Anterior cingulate cortex (tissue), 58 donors: ENCODE data around the gene ZBTB11.
A peak's percentile ranks its signal among the peaks of the same experiment; 100 is the strongest.
"Not testable (repeated sequence)": the region's sequence is repeated elsewhere in the genome, so short reads cannot be mapped to it uniquely, and the experiment has no call there.

ENCODE experiments used
- DNase-seq, 58 donors: peaks; one replicate each; lab custom pipeline; 2025; lab: John Stamatoyannopoulos, UW

The ZBTB11 gene

DNA sequence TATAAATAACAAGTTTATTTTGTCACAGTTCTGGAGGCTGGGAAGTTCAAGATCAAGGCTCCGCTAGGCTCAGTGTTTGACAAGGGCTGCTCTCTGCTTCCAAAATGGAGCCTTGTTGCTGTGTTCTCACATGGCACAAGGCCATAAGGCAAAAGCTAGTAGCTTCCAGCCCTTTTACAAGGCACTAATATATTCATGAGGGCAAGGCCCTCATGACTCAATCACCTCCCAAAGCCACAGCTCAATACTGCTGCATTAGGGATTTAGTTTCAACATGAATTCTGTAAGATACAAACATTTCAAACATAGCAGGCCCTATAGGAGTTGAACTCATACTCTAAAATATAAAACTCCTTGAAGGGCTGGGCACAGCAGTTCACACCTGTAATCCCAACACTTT, 30.2 kb downstream of the ZBTB11 start:
- DNase-seq, result no peak

DNA sequence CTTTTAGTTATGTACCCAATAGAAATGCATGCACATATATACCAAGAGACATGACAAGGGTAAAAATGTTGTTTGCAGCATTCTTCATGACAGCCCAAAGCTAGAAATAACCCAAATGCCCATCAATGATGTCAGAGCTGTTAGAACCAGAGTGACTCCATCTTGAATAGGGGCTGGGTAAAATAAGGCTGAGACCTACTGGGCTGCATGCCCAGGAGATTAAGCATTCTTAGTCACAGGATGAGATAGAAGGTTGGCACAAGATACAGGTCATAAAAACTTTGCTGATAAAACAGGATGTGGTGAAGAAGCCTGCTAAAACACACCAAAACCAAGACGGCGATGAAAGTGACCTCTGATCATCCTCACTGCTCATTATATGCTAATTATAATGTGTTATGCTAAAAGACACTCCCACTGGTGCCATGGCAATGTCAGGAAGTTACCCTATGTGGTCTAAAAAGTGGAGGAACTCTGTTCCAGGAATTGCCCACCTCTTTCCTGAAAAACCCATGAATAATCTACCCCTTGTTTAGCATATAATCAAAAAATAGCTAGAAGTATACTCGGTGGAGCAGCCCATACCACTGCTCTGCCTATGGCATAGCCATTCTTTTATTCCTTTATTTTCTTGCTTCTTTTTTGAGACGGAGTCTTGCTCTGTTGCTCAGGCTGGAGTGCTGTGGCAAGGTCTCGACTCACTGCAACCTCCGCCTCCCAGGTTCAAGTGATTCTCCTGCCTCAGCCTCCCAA, 32.9 kb downstream of the ZBTB11 start:
- peak in 2 of 58 donors; percentile 0 to 19 for DNase-seq

DNA sequence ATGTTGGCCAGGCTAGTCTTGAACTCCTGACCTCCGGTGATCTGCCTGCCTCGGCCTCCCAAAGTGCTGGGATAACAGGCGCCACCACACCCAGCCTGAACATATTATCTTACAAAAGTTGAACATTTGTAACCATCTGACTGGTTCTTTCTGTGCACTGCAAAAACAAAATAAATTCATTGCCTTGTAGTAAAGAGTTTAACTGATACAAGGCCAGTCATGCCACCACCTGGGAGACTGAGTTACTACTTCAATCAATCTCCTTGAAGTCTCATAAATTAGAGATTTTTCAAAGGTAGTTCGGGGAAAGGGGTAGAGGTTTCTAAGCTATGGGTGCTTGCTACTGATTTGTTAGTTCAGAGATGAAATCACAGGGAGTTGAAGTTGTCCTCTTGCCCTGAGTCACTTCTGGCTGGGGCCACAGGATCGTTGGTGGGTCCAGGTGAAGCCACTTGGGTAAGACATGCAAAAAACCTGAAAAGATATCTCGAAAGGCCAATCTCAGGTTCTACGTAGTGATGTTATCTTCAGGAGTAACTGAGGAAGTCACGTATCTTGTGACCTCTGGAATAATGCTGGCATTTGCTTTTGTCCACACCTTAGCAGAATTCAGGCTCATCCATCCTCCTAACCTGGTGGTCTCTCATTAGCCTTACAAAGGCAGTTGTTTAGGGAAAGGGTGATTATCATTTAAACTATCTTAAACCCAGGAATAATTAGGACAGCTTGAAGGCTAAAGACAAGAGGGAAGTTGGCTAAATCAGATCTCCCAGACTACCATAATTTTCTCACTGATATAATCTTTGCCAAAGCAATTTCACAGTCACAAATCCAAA, 33.7 kb downstream of the ZBTB11 start:
- no peak for DNase-seq

DNA sequence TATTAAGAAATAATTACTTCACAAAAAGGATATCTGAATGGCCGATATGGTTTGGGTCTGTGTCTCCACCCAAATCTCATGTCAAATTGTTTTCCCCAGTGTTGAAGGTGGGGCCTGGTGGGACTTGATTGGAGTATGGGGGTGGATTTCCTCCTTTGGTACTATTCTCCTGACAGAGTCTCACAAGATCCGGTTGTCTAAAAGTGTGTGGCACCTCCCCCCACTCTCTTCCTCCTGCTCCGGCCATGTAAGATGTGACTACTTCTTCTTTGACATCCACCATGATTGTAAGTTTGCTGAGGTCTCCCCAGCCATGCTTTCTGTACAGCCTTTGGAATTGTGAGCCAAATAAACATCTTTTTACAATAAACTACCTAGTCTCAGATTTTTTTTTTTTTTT, 34.5 kb downstream of the ZBTB11 start:
- no peak for DNase-seq

DNA sequence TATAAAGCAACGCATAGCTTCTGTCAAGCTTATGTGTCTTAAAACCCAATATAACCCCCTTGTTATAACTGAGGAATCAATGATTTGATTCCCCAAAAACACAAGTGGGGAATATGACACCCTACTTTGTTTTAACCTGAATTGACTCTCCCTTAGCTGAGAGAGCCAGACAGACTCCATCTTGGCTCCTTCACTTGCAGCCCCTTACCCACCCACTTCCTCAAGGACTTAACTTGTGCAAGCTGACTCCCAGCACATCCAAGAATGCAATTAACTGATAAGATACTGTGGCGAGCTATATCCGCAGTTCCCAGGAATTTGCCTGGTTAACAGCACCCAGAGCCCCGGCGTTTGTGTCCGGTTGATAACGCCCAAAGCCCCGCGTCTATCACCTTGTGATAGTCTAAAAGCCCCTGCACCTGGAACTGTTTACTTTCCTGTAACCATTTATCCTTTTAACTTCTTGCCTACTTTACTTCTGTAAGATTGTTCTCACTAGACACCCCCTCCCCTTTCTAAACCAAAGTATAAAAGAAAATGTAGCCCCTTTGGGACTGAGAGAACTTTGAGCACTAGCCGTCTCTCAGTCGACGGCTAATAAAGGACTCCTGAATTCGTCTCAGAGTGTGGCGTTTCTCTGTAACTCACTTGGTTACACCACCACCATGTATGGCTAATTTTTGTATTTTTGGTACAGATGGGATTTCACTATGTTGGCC, 35.4 kb downstream of the ZBTB11 start:
- DNase-seq, result not testable (repeated sequence)

DNA sequence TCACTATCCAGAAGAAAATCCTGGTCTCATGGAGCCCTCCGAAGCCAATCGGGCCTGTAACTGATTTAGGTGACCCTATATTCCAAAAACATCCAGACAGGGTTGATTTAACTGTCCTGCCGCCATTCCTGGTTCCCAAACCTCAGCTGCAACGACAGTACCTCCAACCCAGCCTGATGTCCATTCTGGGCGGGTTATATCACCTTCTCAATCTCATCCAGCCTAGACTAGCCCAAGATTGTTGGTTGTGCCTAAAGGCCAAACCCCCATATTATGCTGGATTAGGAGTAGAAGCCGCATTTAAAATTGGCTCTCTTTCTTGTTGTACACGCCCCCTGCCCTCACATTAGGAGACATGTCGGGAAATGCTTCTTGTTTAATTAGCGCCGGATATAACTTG, 36.7 kb downstream of the ZBTB11 start:
- DNase-seq, result no peak

DNA sequence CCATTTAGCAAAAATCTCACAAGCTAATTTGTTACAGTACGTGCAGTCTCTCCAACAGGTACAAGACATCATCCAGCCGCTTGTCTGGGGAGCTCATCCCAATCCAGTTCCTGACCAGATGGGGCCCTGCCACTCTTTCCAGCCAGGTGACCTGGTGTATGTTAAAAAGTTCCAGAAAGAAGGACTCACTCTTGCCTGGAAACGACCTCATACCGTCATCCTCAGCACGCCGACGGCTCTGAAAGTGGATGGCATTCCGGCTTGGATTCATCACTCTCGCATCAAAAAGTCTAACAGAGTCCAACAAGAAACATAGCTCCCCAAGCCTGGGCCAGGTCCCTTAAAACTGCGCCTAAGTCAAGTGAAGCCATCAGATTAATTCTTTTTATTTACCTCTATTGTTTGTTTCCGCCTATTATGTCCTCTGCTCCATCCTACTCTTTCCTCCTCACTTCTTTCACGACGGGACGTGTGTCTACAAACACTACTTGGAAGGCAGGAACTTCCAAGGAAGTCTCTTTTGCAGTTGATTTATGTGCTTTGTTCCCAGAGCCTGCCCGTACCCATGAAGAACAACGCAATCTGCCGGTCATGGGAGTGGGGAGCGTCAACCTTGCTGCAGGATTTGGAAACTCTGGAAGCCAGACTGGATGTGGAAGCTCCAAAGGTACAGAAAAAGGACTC, 37.5 kb downstream of the ZBTB11 start:
- no peak for DNase-seq

DNA sequence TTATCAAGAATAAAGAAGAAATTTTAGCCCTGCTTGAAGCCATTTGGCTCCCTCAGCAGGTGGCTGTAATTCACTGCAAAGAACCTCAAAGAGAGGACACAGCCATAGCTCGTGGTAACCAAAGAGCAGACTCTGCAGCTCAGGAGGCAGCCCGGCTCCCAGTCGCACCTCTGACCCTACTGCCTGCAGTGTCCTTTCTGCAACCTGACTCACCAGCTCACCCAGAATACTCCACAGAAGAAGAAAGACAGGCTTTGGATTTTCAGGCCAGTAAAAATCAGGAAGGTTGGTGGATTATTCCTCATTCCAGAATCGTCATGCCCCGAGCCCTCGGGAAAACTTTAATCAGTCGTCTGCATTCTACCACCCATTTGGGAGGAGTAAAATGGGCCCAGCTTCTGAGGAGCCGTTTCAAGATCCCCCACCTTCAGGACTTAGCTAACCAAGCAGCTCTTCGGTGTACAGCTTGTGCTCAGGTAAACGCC, 38.6 kb downstream of the ZBTB11 start:
- peak in 3 of 58 donors; percentile 2 to 11 (median 6) for DNase-seq

DNA sequence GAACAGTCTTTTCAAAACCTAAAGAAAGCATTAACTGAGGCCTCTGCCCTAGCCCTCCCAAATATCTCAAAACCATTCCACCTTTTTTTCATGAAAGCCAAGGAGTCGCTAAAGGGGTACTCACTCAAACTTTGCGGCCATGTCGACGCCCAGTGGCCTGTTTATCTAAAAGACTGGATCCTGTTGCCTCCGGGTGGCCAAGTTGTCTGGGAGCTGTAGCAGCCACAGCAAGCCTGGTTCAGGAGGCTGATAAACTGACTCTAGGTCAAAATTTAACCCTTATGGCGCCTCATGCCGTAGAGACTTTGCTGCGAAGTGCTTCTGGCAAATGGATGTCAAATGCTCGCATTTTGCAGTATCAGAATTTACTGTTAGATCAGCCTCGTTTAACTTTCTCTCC, 39.5 kb downstream of the ZBTB11 start:
- no peak for DNase-seq

DNA sequence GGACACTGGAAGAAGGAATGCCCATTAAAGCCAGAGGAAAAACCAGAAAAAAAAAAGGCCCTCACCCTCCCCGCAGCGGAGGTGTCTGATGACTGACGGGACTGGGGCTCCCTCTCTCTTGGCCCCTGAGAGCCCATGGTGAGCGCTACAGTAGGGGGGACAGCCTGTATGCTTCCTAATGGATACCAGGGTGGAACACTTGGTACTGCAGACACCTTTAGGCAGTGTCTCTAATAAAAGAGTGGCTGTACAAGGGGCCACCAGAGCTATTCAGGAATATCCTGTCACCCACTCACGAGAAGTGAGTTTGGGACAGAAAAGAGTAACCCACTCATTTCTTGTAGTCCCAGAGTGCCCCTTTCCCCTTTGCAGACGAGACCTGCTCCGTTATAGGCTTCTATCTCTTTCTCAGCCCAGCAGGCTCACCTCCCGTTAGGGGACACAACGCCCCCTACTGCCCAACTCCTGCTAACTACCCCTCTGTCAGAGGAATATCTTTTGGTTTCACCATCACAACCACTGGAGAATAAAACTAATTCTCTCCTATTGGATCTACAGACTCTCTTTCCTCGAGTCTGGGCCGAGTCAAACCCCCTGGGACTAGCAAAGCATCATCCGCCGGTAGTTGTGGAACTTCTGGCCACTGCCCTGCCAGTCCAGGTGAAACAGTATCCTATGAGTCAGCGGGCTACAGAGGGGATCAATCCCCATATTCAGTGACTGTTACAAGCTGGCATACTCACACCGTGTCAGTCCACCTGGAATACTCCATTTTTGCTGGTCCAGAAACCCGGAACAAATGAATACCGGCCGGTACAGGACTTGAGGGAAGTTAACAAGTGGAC, 40.8 kb downstream of the ZBTB11 start:
- DNase-seq, result peak in 30 of 58 donors; percentile 1 to 59 (median 9)

DNA sequence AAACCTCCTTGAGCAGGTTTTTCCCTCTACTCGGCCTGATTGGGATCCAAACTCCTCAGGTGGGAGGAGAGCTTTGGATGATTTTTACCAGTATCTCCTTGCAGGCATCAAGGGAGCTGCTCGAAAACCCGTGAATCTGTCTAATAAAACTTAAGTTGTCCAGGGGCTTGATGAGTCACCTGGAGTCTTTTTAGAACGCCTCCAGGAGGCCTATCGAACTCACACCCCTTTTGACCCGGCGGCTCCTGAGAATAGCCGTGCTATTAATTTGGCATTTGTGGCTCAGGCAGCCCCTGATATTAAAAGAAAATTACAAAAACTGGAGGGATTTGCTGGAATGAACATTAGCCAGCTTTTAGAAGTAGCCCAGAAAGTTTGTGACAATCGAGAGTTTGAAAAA, 41.6 kb downstream of the ZBTB11 start:
- no peak for DNase-seq

DNA sequence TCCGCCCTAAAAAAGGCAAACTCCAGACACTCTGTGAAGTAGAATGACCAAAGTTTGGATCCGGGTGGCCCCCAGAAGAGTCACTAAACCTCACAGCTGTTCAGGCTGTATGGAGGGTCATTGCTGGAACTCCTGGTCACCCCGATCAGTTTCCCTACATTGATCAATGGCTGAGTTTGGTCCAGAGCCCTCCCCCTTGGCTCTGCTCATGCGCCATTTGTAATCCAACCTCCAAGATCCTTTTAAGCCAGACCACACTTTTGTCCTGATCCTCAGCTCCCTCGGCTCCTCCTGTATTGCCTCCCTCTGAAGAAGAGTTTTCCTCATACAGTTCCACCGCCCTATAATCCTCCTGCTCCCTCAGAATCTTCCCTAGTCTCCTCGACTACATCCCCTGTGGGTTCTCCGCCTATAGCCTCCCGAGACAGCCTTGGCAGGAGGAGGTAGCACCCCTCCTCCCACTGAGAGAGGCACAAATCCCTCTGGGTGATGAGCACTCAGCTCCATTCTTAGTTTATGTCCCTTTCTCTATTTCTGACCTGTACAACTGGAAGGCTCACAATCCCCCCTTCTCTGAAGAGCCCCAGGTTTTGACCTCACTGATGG, 42.2 kb downstream of the ZBTB11 start:
- DNase-seq, result no peak

DNA sequence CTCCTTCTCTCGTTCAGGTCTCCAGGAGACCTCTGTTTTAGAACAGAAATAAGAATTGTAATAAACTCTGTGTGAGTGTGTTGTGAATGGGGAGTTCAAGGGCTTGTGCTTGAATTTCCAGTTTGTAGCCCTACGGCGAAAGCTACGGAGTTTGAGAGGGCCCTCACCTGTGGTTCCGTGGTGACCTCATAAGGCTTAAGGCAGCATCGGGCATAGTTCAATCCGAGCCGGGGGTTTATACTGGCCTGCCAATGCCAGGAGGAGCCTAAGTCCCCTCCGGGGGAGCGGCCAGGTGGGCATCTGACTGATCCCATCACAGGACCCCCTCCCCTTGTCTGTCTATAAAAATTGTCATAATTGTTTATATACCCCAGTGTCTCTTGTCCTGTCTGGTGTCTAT, 43.7 kb downstream of the ZBTB11 start:
- DNase-seq, result no peak

DNA sequence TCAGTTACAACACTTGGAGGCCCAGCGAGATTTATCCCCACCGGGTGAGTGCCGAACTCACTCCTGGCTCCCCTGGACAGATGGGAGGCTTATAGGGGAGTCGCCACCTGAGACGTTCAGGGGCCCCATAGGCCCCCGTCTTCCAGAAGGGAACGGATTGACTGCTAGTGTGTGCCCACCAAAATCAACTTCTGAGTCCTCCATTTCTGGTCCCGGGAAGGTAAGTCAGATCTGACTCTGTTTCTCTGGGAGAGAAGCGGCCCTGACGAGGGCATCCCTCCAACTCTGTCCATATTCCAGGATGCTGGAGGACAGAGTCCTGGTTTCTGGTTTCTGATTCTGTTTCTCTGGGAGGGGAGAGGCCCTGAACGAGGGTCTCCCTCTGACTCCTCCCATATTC, 44.3 kb downstream of the ZBTB11 start:
- DNase-seq, result no peak

DNA sequence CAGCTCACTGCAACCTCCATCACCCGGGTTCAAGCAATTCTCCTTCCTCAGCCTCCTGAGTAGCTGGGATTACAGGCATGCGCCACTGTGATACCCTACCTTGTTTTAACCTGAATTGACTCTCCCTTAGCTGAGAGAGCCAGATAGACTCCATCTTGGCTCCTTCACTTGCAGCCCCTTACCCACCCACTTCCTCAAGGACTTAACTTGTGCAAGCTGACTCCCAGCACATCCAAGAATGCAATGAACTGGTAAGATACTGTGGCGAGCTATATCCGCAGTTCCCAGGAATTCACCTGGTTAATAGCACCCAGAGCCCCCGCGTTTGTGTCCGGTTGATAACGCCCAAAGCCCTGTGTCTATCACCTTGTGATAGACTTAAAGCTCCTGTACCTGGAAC, 45.0 kb downstream of the ZBTB11 start:
- not testable (repeated sequence) for DNase-seq

DNA sequence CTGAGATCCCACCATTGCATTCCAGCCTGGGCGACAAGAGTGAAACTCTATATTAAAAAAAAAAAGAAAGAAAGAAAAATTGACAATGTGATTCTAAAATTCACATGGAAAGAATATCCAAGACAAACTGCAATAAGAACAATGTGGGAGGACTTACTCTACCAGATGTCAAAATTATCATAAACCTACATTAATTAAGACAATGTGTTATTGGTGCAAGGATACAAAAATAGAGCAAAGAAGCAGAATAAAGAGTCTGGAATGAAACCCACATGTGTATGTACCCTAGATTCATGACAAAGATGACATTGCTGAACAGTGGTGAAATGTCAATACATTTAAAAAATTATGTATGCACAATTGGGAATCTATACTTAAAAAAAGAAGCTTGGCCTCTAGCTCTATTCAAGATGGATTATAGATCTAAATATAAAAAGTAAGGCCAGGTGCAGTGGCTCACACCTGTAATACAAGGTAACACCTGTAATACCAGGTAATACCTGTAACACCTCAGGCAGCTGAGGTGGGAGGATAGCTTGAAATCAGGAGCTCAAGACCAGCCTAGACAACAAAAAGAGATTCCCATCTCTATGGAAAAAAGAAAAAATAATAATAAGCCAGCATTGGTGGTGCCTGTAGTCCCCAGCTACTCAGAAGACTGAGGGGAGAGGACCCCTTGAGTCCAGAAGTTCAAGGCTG, 45.7 kb downstream of the ZBTB11 start:
- DNase-seq, result no peak

DNA sequence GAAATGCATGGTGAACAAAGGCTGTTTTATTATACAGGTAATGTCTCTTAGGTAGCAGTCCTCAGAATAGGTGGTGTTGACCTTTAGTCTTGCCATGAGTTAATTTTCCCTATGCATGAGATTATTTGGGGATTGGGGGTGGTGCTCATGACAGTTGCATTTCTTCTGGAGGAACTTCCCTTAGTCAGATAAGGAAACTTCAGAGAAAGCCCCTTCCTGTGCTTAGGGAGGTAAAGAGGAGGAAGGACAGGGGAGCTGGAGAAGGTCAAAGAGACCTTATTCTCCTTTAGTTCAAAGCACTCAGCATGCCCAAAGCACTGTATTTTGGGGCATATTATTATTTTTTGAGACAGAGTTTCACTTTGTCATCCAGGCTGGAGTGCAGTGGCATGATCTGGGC, 47.7 kb downstream of the ZBTB11 start:
- DNase-seq, result no peak

DNA sequence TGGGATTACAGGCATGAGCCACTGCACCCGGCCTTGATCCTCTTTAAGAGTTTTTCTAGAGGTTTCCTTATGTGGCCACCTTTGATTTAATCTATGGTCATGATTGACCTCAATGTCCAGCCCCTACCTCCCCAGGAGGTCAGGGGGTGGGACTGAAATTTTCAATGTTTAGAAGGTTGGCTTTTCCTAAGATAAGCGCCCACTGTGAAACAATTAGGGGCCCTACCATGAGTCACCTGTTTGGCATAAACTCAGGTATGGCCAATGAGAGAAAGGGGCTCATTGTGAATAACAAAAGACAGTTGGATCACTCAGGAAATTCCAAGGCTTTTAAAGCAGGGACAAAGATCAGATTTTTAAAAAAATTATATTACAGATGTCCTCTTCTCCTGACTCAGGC, 51.1 kb downstream of the ZBTB11 start:
- no peak for DNase-seq

DNA sequence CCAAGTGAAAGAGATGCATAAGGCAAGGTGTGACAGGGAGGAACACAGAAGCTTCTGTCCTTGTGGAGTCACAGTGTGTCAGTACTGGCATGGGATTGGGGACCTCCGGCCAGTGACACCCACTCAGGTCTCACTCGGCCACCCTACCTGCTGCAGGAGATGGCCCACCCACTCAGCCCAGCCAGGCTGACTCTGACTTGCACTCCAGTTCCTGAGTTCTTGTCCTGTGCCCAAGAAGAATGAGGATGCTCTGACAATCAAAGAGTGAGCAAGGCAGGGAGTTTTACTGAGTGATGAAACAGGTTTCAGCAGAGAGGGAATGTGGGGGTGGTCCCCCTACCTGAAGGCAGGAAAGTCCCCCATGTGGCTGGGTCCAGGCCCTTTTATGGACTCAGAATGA, 52.1 kb downstream of the ZBTB11 start:
- DNase-seq, result no peak
